ENCODE measurements around the gene CACNA1E.

CACNA1E gene

GRCh38 chr1:181559142-181559541, 75.8 kb downstream of the CACNA1E start:
- DNase-seq (ENCODE audit: low spot score in 2 of 2) (no peak), ATAC-seq (no peak)
- H3K27ac Mint-ChIP-seq: no peak overlapping the region
- H3K36me3 Mint-ChIP-seq: no peaks in the 10 kb centered on the region
- no peaks in the 10 kb centered on the region for H3K9me3 Mint-ChIP-seq
- no peaks in the 10 kb centered on the region for H3K4me1 Mint-ChIP-seq
- no peak overlapping the region for H3K4me3 Mint-ChIP-seq

- DNase-seq (ENCODE audit: low spot score in 2 of 2) (no peak), ATAC-seq (no peak)
- H3K9me3 Mint-ChIP-seq: no peaks in the 10 kb centered on the region
- H3K36me3 Mint-ChIP-seq: no peaks in the 10 kb centered on the region
- H3K4me3 Mint-ChIP-seq: no peak overlapping the region
- H3K27ac Mint-ChIP-seq: no peak overlapping the region
- H3K4me1 Mint-ChIP-seq: no peaks in the 10 kb centered on the region
Measured at GRCh38 chr1:181562395-181562794, 79.1 kb downstream of the CACNA1E start.

GRCh38 chr1:181568736-181569135, 85.4 kb downstream of the CACNA1E start:
- Mint-ChIP-seq H3K4me1 (no peaks in the 10 kb centered on the region), H3K4me3 (no peak overlapping the region), H3K36me3 (no peaks in the 10 kb centered on the region), H3K9me3 (no peaks in the 10 kb centered on the region), H3K27ac (no peak overlapping the region)
- DNase-seq (ENCODE audit: low spot score in 2 of 2) (no peak), ATAC-seq (no peak)

- no peak overlapping the region for H3K27ac Mint-ChIP-seq
- no peaks in the 10 kb centered on the region for H3K9me3 Mint-ChIP-seq
- no peaks in the 10 kb centered on the region for H3K36me3 Mint-ChIP-seq
- no peaks in the 10 kb centered on the region for H3K4me1 Mint-ChIP-seq
- ATAC-seq: no peak
- H3K4me3 Mint-ChIP-seq: no peak overlapping the region
- DNase-seq (ENCODE audit: low spot score in 2 of 2): no peak
Measured at GRCh38 chr1:181577475-181577874, 94.2 kb downstream of the CACNA1E start.

GRCh38 chr1:181583598-181583997, 100.3 kb downstream of the CACNA1E start:
- Mint-ChIP-seq H3K36me3 (no peaks in the 10 kb centered on the region), H3K9me3 (peaks cover 2% of the 10 kb centered on the region), H3K27ac (no peak overlapping the region), H3K4me3 (no peak overlapping the region), H3K4me1 (no peaks in the 10 kb centered on the region)
- ATAC-seq (no peak), DNase-seq (ENCODE audit: low spot score in 2 of 2) (no peak)

GRCh38 chr1:181587870-181588438, 104.6 kb downstream of the CACNA1E start:
- Mint-ChIP-seq H3K36me3 (no peaks in the 10 kb centered on the region), H3K4me3 (no peak overlapping the region), H3K4me1 (no peaks in the 10 kb centered on the region), H3K27ac (no peak overlapping the region), H3K9me3 (peaks cover 2% of the 10 kb centered on the region)
- ATAC-seq: no peak
- DNase-seq (ENCODE audit: low spot score in 2 of 2): no peak

GRCh38 chr1:181588631-181589030, 105.3 kb downstream of the CACNA1E start:
- H3K9me3 Mint-ChIP-seq: peaks cover 2% of the 10 kb centered on the region

GRCh38 chr1:181592255-181592859, 109.0 kb downstream of the CACNA1E start:
- ATAC-seq (no peak), DNase-seq (ENCODE audit: low spot score in 2 of 2) (no peak)
- H3K27ac Mint-ChIP-seq: no peak overlapping the region
- no peaks in the 10 kb centered on the region for H3K36me3 Mint-ChIP-seq
- H3K4me1 Mint-ChIP-seq: no peaks in the 10 kb centered on the region
- H3K9me3 Mint-ChIP-seq: no peaks in the 10 kb centered on the region
- no peak overlapping the region for H3K4me3 Mint-ChIP-seq

More at GRCh38 chr1:181588631-181589030, 105.3 kb downstream of the CACNA1E start:
- no peak overlapping the region for H3K4me3 Mint-ChIP-seq
- DNase-seq (ENCODE audit: low spot score in 2 of 2) (no peak), ATAC-seq (no peak)
- H3K36me3 Mint-ChIP-seq: no peaks in the 10 kb centered on the region
- H3K4me1 Mint-ChIP-seq: no peaks in the 10 kb centered on the region
- H3K27ac Mint-ChIP-seq: no peak overlapping the region

GRCh38 chr1:181593042-181593441, 109.7 kb downstream of the CACNA1E start:
- no peak for DNase-seq (ENCODE audit: low spot score in 2 of 2)
- Mint-ChIP-seq H3K9me3 (no peaks in the 10 kb centered on the region), H3K4me3 (no peak overlapping the region), H3K27ac (no peak overlapping the region), H3K36me3 (no peaks in the 10 kb centered on the region), H3K4me1 (no peaks in the 10 kb centered on the region)
- no peak for ATAC-seq

GRCh38 chr1:181594553-181594952, 111.2 kb downstream of the CACNA1E start:
- no peak for DNase-seq (ENCODE audit: low spot score in 2 of 2)
- Mint-ChIP-seq H3K36me3 (no peaks in the 10 kb centered on the region), H3K27ac (no peak overlapping the region), H3K9me3 (no peaks in the 10 kb centered on the region), H3K4me3 (no peak overlapping the region), H3K4me1 (no peaks in the 10 kb centered on the region)
- no peak for ATAC-seq

- no peaks in the 10 kb centered on the region for H3K4me1 Mint-ChIP-seq
- H3K27ac Mint-ChIP-seq: no peak overlapping the region
- DNase-seq (ENCODE audit: low spot score in 2 of 2) (no peak), ATAC-seq (no peak)
- peaks cover 4% of the 10 kb centered on the region for H3K9me3 Mint-ChIP-seq
- H3K36me3 Mint-ChIP-seq: no peaks in the 10 kb centered on the region
- H3K4me3 Mint-ChIP-seq: no peak overlapping the region
Measured at GRCh38 chr1:181595234-181595633, 111.9 kb downstream of the CACNA1E start.

- Mint-ChIP-seq H3K36me3 (no peaks in the 10 kb centered on the region), H3K4me3 (no peak overlapping the region), H3K9me3 (peaks cover 9% of the 10 kb centered on the region), H3K4me1 (no peaks in the 10 kb centered on the region), H3K27ac (no peak overlapping the region)
- DNase-seq (ENCODE audit: low spot score in 2 of 2) (no peak), ATAC-seq (no peak)
Measured at GRCh38 chr1:181601186-181601950, 118.1 kb downstream of the CACNA1E start.

- Mint-ChIP-seq H3K36me3 (no peaks in the 10 kb centered on the region), H3K4me3 (no peak overlapping the region), H3K4me1 (no peaks in the 10 kb centered on the region), H3K27ac (no peak overlapping the region), H3K9me3 (peaks cover 13% of the 10 kb centered on the region)
- DNase-seq (ENCODE audit: low spot score in 2 of 2) (no peak), ATAC-seq (no peak)
Measured at GRCh38 chr1:181603735-181604410, 120.6 kb downstream of the CACNA1E start.

- Mint-ChIP-seq H3K27ac (no peak overlapping the region), H3K9me3 (peaks cover 13% of the 10 kb centered on the region), H3K36me3 (no peaks in the 10 kb centered on the region), H3K4me1 (no peaks in the 10 kb centered on the region), H3K4me3 (no peak overlapping the region)
- DNase-seq (ENCODE audit: low spot score in 2 of 2) (no peak), ATAC-seq (no peak)
Measured at GRCh38 chr1:181604482-181605249, 121.3 kb downstream of the CACNA1E start.

GRCh38 chr1:181607524-181607923, 124.2 kb downstream of the CACNA1E start:
- ATAC-seq: no peak
- DNase-seq (ENCODE audit: low spot score in 2 of 2): no peak
- Mint-ChIP-seq H3K4me1 (no peaks in the 10 kb centered on the region), H3K4me3 (no peak overlapping the region), H3K36me3 (no peaks in the 10 kb centered on the region), H3K9me3 (peaks cover 6% of the 10 kb centered on the region), H3K27ac (no peak overlapping the region)
